Femur (tissue), 1 donor: ENCODE data around the gene CEL.
"Not testable (repeated sequence)": the region's sequence is repeated elsewhere in the genome, so short reads cannot be mapped to it uniquely, and the experiment has no call there.

Experiments used
- DNase-seq: peaks from one replicate; pipeline ENCODE4 v3.0.0-alpha.2; 2017

The CEL gene

GRCh38 chr9:133048595-133048994 is 13.2 kb upstream of the CEL start:
- DNase-seq = no peak

DNA sequence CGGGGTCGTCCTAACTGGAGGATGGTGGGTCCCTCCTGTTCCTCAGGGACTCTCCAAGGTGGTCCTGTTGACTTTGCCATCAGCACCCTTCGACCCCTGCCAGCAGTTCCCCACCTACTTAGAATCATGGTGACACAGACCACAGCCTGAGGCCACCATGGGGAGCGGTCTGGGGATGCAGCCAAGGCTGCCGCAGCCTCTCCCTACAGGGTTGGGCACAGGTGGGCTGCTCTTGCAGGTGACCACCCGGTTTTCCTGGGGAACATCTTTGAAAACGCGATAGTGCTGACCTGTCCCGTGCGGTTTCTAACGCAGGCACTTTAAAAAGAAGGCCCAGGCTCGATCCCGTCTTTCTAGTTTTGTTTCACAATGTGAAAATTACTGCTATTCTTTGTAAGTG is 12.7 kb upstream of the CEL start:
- DNase-seq = no peak

GRCh38 chr9:133050142-133050541 is 11.6 kb upstream of the CEL start:
- no peak for DNase-seq

GRCh38 chr9:133050781-133051180 is 11.0 kb upstream of the CEL start:
- no peak for DNase-seq

GRCh38 chr9:133051281-133051900 is 10.4 kb upstream of the CEL start:
- no peak for DNase-seq

DNA sequence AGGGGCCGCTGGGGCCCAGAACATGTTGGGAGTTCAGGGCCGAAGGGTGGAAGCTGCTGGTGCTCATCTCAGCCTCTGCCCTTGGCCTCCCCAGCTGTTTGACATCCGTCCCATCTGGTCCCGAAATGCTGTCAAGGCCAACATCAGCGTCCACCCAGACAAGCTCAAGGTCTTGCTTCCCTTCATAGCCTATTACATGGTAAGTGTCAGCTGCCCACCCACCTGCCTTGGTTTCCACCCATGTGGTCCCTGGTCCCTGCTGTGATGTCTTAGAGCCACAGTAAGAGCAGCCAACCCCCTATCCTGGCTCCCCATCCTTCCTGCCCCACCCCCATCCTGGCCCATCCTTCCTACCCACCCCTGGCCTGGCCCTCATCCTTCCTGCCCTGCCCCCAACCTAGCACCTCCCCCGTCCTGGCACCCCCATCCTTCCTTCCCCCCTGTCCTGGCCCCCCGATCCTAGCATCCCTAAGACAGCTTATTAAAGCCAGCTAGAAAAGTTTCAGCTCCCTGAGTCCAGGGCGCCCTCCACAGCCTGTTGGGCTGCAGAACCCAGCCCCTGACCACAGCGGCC is 9.7 kb upstream of the CEL start:
- DNase-seq = no peak

DNA sequence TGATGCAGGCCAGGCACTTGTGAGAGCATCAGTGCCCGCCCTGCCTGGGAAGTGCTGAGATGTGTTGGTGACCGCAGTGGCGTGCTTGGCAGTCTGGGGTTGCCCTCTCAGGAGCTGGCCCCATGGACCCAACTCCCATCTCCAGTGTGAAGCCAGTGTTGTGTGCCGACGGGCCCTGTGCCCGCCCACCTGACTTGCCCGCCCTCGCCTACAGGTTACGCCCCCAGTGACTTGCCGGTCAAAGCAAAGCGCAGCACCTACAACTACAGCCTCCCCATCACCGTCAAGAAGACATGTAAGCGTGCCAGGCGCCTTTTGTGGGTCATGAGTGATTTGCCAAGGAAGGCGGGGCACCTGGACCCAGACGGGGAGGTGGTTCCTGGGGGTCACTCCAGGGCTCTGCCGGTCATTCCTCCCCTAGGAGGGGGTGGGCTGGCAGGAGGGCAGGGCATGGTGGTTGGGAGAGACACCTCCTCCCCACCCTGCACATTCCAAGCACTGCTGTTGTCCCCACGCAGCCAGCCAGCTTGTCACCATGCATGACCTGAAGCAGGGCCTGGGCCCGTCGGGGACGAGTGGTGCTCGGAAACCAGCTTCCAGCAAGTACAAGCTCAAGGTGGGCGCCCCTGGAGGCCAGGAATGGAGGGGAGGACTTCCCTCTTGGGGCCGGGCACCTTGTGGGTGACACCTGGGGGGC is 7.4 kb upstream of the CEL start:
- DNase-seq = no peak

- DNase-seq = peak; percentile 82
These were observed 6.8 kb upstream of the CEL start for GRCh38 chr9:133054966-133055365.

GRCh38 chr9:133055788-133056420 is 5.9 kb upstream of the CEL start:
- no peak for DNase-seq

DNA sequence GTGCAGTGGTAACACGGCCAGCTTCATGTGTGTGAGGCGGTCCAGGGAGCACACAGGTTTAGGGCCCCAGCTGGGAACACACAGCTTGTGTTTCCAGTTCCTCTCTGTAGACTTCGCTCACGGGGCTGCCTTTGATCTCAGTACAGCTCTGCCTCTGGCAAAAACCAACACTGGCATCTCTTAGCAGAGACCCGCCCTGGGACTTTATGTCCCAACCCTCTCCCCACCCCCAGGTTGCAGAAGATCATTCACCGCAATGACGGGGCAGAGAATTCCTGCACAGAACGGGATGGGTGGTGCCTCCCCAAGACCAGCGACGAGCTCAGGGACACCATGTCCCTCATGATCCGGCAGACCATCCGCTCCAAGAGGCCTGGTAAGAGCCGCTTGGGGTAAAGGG is 5.2 kb upstream of the CEL start:
- no peak for DNase-seq

DNA sequence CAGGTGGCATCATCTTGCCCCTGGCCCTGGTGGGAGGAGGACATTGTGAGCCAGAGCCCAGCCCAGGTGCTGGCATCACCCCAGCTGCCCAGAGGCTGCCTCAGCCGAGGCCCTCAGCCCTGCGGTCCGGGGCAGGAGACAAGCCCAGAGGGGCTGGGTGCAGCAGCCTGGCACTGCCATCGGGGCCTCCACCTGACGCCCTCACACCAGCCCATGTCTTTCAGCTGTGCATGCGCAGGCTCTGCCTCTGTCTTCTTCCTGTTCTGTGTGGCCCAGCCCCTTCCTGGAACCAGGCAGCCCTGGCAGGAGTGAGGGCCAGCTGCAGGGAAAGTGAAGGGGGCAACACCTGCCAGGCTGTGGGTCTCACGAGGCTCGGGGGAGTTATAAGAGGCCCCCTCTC is 4.8 kb upstream of the CEL start:
- peak; percentile 70 for DNase-seq

DNA sequence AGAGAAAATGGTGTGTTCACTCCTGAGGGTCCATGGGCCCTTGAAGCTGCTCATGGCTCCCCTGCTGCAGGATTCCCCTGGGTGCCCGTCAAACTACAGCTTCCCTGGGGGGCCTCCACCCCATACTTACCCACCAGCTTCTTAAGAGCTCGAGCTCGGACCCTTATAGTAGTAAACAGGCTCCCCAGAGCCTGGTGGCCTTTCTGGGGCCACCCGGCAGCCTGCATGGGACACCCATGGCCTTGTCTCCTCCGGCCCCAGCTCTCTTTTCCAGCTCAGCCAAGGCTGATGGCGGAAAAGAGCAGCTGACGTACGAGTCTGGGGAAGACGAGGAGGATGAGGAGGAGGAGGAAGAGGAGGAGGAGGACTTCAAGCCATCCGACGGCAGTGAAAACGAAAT is 4.2 kb upstream of the CEL start:
- no peak for DNase-seq

- no peak for DNase-seq
These were observed 3.7 kb upstream of the CEL start for GRCh38 chr9:133058071-133058470.

GRCh38 chr9:133058550-133059320 is 3.0 kb upstream of the CEL start:
- no peak for DNase-seq

DNA sequence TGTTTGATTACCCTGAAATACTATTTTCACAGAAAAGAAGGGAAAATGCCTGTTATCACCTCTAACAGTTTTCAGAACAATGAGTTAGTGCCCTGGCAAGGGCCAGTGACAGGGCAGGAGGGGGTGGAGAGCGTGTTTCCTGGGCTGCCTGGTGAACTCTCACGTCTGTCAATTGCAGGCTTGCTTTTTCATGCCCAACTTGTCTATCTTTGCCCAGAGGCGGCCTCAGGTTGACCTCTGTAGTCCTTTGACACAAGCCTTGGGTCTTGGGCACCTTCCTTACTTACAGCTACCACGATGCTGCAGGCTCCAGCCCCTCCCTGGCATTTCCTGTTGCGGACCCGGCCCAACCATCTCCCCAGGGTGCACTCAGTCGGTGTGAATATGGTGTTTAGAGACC is 2.2 kb upstream of the CEL start:
- no peak for DNase-seq

DNA sequence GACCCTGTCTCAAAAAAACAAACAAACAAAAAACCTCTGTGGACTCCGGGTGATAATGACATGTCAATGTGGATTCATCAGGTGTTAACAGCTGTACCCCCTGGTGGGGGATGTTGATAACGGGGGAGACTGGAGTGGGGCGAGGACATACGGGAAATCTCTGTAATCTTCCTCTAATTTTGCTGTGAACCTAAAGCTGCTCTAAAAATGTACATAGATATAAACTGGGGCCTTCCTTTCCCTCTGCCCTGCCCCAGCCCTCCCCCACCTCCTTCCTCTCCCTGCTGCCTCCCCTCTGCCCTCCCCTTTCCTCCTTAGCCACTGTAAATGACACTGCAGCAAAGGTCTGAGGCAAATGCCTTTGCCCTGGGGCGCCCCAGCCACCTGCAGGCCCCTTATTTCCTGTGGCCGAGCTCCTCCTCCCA is 1.4 kb upstream of the CEL start:
- DNase-seq = no peak

- DNase-seq = not testable (repeated sequence)
These were observed 590 bp upstream of the CEL start for GRCh38 chr9:133061019-133061763.

GRCh38 chr9:133062569-133062968 is 788 bp downstream of the CEL start:
- not testable (repeated sequence) for DNase-seq

- no peak for DNase-seq
These were observed 1.3 kb downstream of the CEL start for GRCh38 chr9:133063159-133063499.

DNA sequence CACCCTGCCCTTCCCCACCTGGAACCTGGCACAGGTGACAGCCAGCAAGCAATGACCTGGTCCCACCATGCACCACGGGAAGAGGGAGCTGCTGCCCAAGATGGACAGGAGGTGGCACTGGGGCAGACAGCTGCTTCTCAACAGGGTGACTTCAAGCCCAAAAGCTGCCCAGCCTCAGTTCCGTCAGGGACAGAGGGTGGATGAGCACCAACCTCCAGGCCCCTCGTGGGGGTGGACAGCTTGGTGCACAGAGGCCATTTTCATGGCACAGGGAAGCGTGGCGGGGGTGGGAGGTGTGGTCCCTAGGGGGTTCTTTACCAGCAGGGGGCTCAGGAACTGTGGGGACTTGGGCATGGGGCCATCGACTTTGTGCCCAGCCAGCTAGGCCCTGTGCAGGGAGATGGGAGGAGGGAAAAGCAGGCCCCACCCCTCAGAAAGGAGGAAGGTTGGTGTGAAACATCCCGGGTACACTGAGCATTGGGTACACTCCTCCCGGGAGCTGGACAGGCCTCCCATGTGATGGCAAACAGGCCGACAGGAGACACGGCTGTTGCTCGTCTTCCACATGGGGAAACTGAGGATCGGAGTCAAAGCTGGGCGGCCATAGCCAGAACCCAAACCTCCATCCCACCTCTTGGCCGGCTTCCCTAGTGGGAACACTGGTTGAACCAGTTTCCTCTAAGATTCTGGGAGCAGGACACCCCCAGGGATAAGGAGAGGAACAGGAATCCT is 1.9 kb downstream of the CEL start:
- no peak for DNase-seq

- DNase-seq = no peak
These were observed 2.7 kb downstream of the CEL start for GRCh38 chr9:133064241-133065069.
